Panc1 (cell line): ENCODE measurements around the gene ATXN7L1. TPM values are rescaled to one million over a fixed set of nuclear protein-coding genes. Genes with fewer than 3 reads are reported as not detected.
A peak's percentile ranks its signal among the peaks of the same experiment; 100 is the strongest.

Source experiments
- ATAC-seq: fragments of 200-7000 bp; cut with Tn5 transposase; 2 replicates; pipeline ENCODE4 v1.9.1; 2020; ENCODE audit warnings: mild to moderate bottlenecking, moderate library complexity
- BruUV-seq: library from RNA; stranded (reverse); fragments of 400-500 nt; replicated peaks from 2 replicates; lab custom pipeline; 2021; lab: Mats Ljungman, UMichigan
- CTCF ChIA-PET: fragments of 300-600 bp; sonication (Branson Sonifier 250); formaldehyde crosslinking; loops from one replicate; lab custom pipeline; 2022; ENCODE audit warnings: antibody characterized with exemption; lab: Charles Lee
- POLR2A ChIA-PET: fragments of 300-600 bp; sonication (Branson Sonifier 250); formaldehyde crosslinking; loops from one replicate; lab custom pipeline; 2022; ENCODE audit warnings: antibody characterized with exemption; lab: Charles Lee
- DNase-seq: peaks from one replicate; pipeline ENCODE4 v3.0.0-alpha.2; 2010; ENCODE audit warnings: low read depth, low spot score
- H3K27ac ChIP-seq: 2 replicates; pipeline ENCODE4 v1.5.1; 2011; ENCODE audit warnings: mild to moderate bottlenecking, low read length, inconsistent platforms
- H3K27me3 ChIP-seq: fragments of 200-500 bp; sonication (Bioruptor generic); 2 replicates; pipeline ENCODE4 v1.6.0; 2014; ENCODE audit warnings: low read length, inconsistent platforms; ENCODE audit not compliant: control insufficient read depth, insufficient read depth
- H3K36me3 ChIP-seq: fragments of 200-500 bp; sonication (Bioruptor generic); 2 replicates; pipeline ENCODE4 v1.5.1; 2014; ENCODE audit warnings: inconsistent platforms, mild to moderate bottlenecking, low read length, moderate library complexity; ENCODE audit not compliant: control insufficient read depth, insufficient read depth
- H3K4me1 ChIP-seq: 2 replicates; pipeline ENCODE4 v1.5.1; 2011; ENCODE audit warnings: inconsistent platforms, mild to moderate bottlenecking, low read length, moderate library complexity; ENCODE audit not compliant: control insufficient read depth, insufficient read depth
- H3K4me3 ChIP-seq, 2 experiments: 2 replicates each; pipeline ENCODE4 v1.5.1; 2011 to 2012; ENCODE audit warnings: low read depth in 2 of 2, low read length in 2 of 2, mild to moderate bottlenecking in 2 of 2, inconsistent platforms in 1 of 2, moderate library complexity in 1 of 2
- H3K9me3 ChIP-seq: fragments of 200-500 bp; sonication (Bioruptor generic); 2 replicates; pipeline ENCODE4 v1.5.1; 2014; ENCODE audit warnings: low read depth, mild to moderate bottlenecking, inconsistent platforms, low read length, moderate library complexity; ENCODE audit not compliant: control insufficient read depth, insufficient read depth
- CTCF ChIP-seq: fragments of 450-650 bp; IDR thresholded peaks from 2 replicates; pipeline ENCODE4 v1.5.1; 2017; ENCODE audit warnings: mild to moderate bottlenecking
- POLR2AphosphoS5 ChIP-seq: IDR thresholded peaks from 2 replicates; pipeline ENCODE4 v1.6.1; 2012; ENCODE audit warnings: mild to moderate bottlenecking, low read depth, low read length, moderate library complexity
- REST ChIP-seq, 2 experiments: IDR thresholded peaks; 2 replicates each; pipeline ENCODE4 v1.6.1; 2011 to 2012; ENCODE audit warnings: low read depth in 2 of 2, control low read depth in 1 of 2, low read length in 1 of 2, mild to moderate bottlenecking in 1 of 2, moderate library complexity in 1 of 2; ENCODE audit not compliant: insufficient read depth in 1 of 2
- SIN3A ChIP-seq: IDR thresholded peaks from 2 replicates; pipeline ENCODE4 v1.6.1; 2012; ENCODE audit warnings: low read depth, mild to moderate bottlenecking, low read length, moderate library complexity, borderline replicate concordance; ENCODE audit not compliant: insufficient read depth
- TCF7L2 ChIP-seq: IDR thresholded peaks from 2 replicates; pipeline ENCODE4 v1.6.1; 2011; ENCODE audit warnings: mild to moderate bottlenecking, low read depth, low read length, inconsistent platforms
- in situ Hi-C: cut with HindIII; loops from 2 replicates; pipeline ENCODE4 v1.10.0; 2016; ENCODE audit warnings: low sequenced_read_pairs, low pct_unique_long_range_greater_than_20kb
- intact Hi-C: fragments of 100-400 bp; cut with micrococcal nuclease; formaldehyde crosslinking; loops from one replicate; pipeline ENCODE4 v1.10.0; 2022; ENCODE audit not compliant: unreplicated experiment
- total RNA-seq: library from RNA; stranded (reverse); gene quantifications from one replicate; pipeline ENCODE4 v1.2.1, GENCODE V29; 2021; ENCODE audit not compliant: unreplicated experiment

The ATXN7L1 gene
- total RNA-seq, 1 experiment from 2014 or later: 10.8 TPM

DNA sequence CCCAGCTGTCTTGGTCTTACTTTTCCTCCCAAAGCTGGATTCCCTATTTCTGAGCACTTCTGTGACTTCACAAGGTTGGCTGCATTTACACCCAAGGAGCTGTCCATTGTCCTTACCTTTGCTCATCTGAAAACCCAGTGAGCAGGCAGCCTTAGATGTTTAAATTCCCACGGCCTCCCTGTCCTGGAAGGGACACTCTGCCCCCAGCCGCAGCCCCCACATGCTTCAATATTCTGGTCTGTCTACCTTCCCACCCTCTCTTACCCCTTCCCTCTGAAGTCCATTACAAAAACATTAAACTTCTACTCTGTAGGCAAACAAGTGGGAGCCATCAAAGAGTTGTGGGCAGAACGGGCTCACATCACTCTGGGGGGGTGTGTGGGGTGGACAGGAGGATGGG lies 221.3 kb downstream of the ATXN7L1 start:
- TF ChIP-seq CTCF (no peak), REST (IDR thresholded peaks at IDR 0.05; ENCODE audit: insufficient read depth in 1 of 2, low read depth in 2 of 2, low read length in 1 of 2) (peak; percentile 85 to 88)
- in situ Hi-C loops (no loop called here), intact Hi-C loops (loop anchor here (10.0 kb wide), 3 partner anchors 90 to 500 kb away; partner anchors contain the start of gene ATXN7L1)
- ATAC-seq: no peak
- Histone ChIP-seq H3K27me3 (no peaks in the 10 kb centered on the region), H3K27ac (no peak overlapping the region), H3K9me3 (no peaks in the 10 kb centered on the region), H3K4me1 (peaks cover 19% of the 10 kb centered on the region), H3K4me3 (no peak overlapping the region), H3K36me3 (no peaks in the 10 kb centered on the region)
- ChIA-PET CTCF (interaction anchor here (0.7 kb wide), 2 partner anchors 387 to 476 kb away, joined by 3 to 6 read pairs; no protein-coding TSS in a partner anchor), POLR2A (no interaction called here)
- no TSS peak for BruUV-seq
- no peak for DNase-seq

DNA sequence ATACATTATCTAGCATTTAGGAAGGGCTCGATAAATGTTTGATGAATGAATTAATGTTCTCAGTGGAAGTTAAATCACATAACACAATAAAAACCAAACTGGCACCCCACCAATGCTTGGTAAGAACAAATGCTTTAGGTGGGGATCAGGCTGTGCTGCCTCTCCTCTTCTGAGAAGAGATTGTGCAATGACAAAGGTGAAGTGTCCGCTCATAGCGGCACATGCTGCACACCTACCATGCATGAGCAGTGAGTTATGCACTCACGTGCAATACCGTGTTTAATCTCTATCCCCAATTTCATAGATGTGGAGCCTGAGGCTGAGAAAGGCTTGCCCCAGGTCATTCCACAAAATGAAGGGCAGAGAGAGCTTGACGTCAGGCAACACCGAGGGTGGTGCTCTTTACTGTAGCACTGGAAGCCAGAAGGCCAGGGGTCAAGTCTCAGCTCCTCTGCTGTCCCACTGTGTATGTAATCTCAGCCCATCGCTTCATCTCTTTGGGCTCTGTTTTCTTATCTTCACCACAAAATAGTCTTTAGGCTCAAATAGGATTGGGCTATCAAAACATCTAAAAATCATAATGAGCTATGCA lies 222.2 kb downstream of the ATXN7L1 start:
- H3K36me3 ChIP-seq: no peaks in the 10 kb centered on the region
- no peaks in the 10 kb centered on the region for H3K9me3 ChIP-seq
- H3K4me1 ChIP-seq: peaks cover 28% of the 10 kb centered on the region
- ChIA-PET CTCF (interaction anchor here (0.7 kb wide), 1 partner anchor 388 kb away, joined by 3 read pairs; no protein-coding TSS in a partner anchor), POLR2A (no interaction called here)
- ATAC-seq (no peak), DNase-seq (no peak)
- no peak overlapping the region for H3K27ac ChIP-seq
- TF ChIP-seq TCF7L2: no peak
- no peak for TF ChIP-seq SIN3A
- TF ChIP-seq POLR2AphosphoS5: no peak
- no peak for TF ChIP-seq CTCF
- no peak for TF ChIP-seq REST (IDR thresholded peaks at IDR 0.05; ENCODE audit: insufficient read depth in 1 of 2, low read depth in 2 of 2, low read length in 1 of 2)
- H3K27me3 ChIP-seq: no peaks in the 10 kb centered on the region
- no TSS peak for BruUV-seq
- in situ Hi-C loops: no loop called here
- intact Hi-C loops: loop anchor here (10.0 kb wide), 3 partner anchors 91 to 501 kb away; partner anchors contain the start of gene ATXN7L1
- no peak overlapping the region for H3K4me3 ChIP-seq
